KOPT-K1 (cell line): ENCODE data around the gene IL17REL.

Experiments used
- H3K27ac ChIP-seq: fragments of 200-600 bp; sonication (generic); 2 replicates; pipeline ENCODE4 v1.5.1; 2016; ENCODE audit warnings: antibody characterized with exemption, mild to moderate bottlenecking, low read depth, low read length; ENCODE audit not compliant: poor library complexity, severe bottlenecking
- H3K36me3 ChIP-seq: fragments of 200-600 bp; sonication (generic); 2 replicates; pipeline ENCODE4 v1.5.1; 2017; ENCODE audit warnings: antibody characterized with exemption, mild to moderate bottlenecking, low read length, moderate library complexity; ENCODE audit not compliant: insufficient read depth
- H3K9me3 ChIP-seq: fragments of 200-600 bp; sonication (generic); 2 replicates; pipeline ENCODE4 v1.5.1; 2017; ENCODE audit warnings: antibody characterized with exemption, low read length, mild to moderate bottlenecking; ENCODE audit not compliant: insufficient read depth, poor library complexity, severe bottlenecking

IL17REL gene

GRCh38 chr22:49958931-49959781, 53.4 kb downstream of the IL17REL start:
- Histone ChIP-seq H3K27ac (peak overlapping the region; percentile 92), H3K9me3 (no peaks in the 10 kb centered on the region), H3K36me3 (peaks cover 25% of the 10 kb centered on the region)

- H3K27ac ChIP-seq = no peak overlapping the region
- no peaks in the 10 kb centered on the region for H3K9me3 ChIP-seq
- peaks cover 18% of the 10 kb centered on the region for H3K36me3 ChIP-seq
Measured at GRCh38 chr22:49958366-49958921, 54.1 kb downstream of the IL17REL start.

GRCh38 chr22:49957826-49958365, 54.7 kb downstream of the IL17REL start:
- no peaks in the 10 kb centered on the region for H3K9me3 ChIP-seq
- peaks cover 12% of the 10 kb centered on the region for H3K36me3 ChIP-seq
- H3K27ac ChIP-seq = no peak overlapping the region

- H3K36me3 ChIP-seq = peaks cover 6% of the 10 kb centered on the region; the same call in 1 of the 2 replicates
- H3K27ac ChIP-seq = no peak overlapping the region
- no peaks in the 10 kb centered on the region for H3K9me3 ChIP-seq
Measured at GRCh38 chr22:49956914-49957825, 55.4 kb downstream of the IL17REL start.

- no peaks in the 10 kb centered on the region for H3K9me3 ChIP-seq
- H3K36me3 ChIP-seq = no peaks in the 10 kb centered on the region
- no peak overlapping the region for H3K27ac ChIP-seq
Measured at GRCh38 chr22:49956418-49956770, 56.2 kb downstream of the IL17REL start.

- Histone ChIP-seq H3K36me3 (no peaks in the 10 kb centered on the region), H3K27ac (no peak overlapping the region), H3K9me3 (no peaks in the 10 kb centered on the region)
Measured at GRCh38 chr22:49955581-49956417, 56.8 kb downstream of the IL17REL start.

- Histone ChIP-seq H3K9me3 (no peaks in the 10 kb centered on the region), H3K27ac (no peak overlapping the region), H3K36me3 (no peaks in the 10 kb centered on the region)
Measured at GRCh38 chr22:49954991-49955580, 57.5 kb downstream of the IL17REL start.

GRCh38 chr22:49954354-49954753, 58.2 kb downstream of the IL17REL start:
- Histone ChIP-seq H3K36me3 (no peaks in the 10 kb centered on the region), H3K27ac (no peak overlapping the region), H3K9me3 (no peaks in the 10 kb centered on the region)

GRCh38 chr22:49953680-49954344, 58.8 kb downstream of the IL17REL start:
- Histone ChIP-seq H3K36me3 (no peaks in the 10 kb centered on the region), H3K9me3 (no peaks in the 10 kb centered on the region), H3K27ac (no peak overlapping the region)

GRCh38 chr22:49953027-49953679, 59.4 kb downstream of the IL17REL start:
- Histone ChIP-seq H3K36me3 (no peaks in the 10 kb centered on the region), H3K27ac (no peak overlapping the region), H3K9me3 (no peaks in the 10 kb centered on the region)

- no peak overlapping the region for H3K27ac ChIP-seq
- H3K36me3 ChIP-seq = no peaks in the 10 kb centered on the region
- H3K9me3 ChIP-seq = no peaks in the 10 kb centered on the region
Measured at GRCh38 chr22:49951986-49952896, 60.3 kb downstream of the IL17REL start.

- H3K27ac ChIP-seq = no peak overlapping the region
- no peaks in the 10 kb centered on the region for H3K36me3 ChIP-seq
- no peaks in the 10 kb centered on the region for H3K9me3 ChIP-seq
Measured at GRCh38 chr22:49951678-49951985, 60.9 kb downstream of the IL17REL start.
